NCI-H524 (cell line): ENCODE data around the gene MOCS1.
A peak's percentile ranks its signal among the peaks of the same experiment; 100 is the strongest.

Source experiments
- DNase-seq, 2 experiments: peaks; one replicate each; lab custom pipeline; 2025; lab: John Stamatoyannopoulos, UW

MOCS1 gene

DNA sequence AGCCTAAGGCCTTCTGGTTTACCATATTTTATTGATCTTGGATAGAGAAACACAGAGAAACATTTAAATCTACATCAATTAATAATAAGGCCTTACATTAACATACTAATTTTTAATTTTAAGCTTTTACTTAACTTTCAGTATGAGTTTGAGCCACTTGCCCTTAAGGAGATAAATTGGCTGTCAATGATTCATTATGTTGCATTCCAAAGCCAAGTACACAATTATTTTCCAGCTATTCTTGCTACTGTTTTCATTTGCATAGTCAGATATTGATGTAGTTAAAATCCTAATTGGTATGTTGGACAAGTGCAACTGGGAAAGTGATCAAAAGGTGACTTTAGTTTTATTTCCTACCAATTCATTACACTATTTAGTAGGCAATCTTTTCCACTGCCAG, 58.2 kb downstream of the MOCS1 start:
- no peak for DNase-seq

DNA sequence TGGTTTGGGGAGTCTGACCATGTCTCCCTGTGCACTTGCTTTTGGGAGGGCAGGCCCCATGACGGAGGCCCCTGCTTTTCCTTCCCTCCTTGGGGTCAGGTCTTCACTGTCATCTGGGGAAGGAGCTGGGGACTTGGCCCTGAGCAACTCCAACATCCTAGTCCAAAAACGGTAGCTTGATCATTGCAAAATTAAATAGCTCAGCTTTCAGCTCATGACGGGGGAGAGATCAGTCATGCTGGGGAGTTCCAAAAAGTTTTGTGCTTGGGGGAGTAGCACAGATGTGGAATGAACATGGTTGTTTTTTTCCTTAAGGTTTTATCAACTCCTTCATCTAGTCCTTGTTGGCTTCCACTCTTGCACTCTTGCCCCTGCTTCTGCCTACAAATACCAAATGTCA, 60.8 kb downstream of the MOCS1 start:
- DNase-seq: no peak

DNA sequence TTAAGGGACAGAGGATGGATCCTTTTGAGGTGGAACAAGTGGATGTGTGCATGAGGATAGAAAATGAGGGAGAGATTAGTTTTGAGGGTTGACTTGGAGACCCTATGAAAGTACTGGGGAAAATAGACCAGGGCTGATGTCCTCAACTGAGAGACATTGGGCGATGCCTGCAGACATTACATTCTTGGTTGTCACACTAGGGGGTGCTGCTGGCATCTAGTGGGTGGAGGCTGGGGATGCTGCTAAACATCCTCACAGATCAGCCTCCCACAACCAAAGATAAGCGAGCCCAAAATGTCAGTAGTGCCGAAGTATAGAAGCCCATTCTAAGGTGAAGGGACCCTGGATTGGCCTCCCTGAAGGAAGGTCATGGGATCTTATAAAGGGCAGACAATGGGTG, 63.3 kb downstream of the MOCS1 start:
- DNase-seq: no peak

DNA sequence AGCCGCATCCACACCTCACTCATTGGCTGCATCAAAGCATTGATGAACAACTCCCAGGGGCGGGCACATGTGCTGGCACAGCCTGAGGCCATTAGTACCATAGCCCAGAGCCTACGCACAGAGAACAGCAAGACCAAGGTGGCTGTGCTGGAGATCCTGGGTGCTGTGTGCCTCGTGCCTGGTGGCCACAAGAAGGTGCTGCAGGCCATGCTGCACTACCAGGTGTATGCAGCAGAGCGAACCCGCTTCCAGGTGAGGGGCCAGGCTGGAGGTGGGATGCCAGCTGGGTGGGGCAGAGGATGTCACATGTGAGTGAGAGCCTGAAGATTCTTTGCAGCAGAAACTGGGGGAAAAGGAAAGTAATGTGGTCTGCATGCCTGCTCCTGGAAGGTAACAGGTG, 66.7 kb downstream of the MOCS1 start:
- DNase-seq: no peak

DNA sequence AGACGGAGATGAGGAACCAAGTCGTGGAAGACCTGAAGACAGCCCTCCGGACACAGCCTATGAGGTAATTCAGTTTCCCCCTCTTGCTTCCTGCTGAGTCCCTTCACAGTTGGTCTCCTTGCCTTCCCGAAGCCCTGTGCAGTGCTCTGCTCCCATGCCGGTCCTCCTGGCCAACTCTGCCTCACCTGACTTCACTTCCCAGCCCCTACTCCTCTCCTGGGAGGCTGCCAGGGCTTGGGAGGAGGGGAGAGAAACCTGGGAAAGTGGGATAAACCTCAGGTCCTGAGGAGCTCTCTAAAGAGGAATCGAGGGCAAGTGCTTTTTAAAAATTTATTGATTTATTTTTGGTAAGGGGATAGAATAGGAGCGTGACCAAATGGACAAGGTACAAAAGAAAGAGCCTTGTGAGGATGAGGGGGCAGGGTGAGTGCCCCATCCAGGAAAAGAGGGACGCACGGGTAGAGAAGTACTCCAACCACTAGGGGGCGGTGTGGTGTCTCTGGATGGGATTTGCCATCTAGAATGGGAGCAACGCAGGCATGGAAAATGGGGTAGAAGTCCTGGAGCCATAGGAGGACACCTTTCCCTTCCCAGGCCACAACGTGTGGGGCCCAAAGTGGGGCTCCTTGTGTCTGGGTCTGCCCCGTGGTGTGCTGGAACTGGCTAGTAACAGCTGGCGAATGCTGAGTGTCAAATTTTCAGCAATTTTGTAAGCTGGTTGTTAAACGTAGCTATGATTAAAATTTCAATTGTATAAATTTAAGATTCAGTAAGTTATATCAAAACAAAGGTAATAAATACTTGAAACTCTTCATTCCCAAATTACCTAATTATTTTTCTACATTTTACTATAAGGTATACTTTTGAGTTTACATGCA, 69.0 kb downstream of the MOCS1 start:
- peak; percentile 9 to 79 for DNase-seq

DNA sequence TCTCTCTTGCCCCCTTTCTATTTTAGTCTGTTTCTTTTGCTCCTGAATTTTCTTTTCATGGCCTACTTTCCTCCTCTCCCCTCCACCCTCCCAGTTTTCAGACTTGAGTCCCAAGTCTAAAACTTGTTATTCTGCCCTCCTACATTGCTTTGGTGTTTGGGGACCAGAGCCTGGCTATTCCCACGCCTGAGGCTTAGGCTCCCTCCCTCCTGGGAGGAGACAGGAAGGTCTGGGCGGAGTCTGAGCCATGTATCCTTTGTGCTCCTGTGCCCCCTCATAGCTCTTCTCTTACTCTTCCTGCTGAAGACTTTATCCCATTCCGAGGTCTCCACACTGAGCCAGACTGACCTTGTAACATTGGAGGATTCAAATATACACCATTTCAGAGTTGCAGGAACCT, 72.6 kb downstream of the MOCS1 start:
- no peak for DNase-seq

DNA sequence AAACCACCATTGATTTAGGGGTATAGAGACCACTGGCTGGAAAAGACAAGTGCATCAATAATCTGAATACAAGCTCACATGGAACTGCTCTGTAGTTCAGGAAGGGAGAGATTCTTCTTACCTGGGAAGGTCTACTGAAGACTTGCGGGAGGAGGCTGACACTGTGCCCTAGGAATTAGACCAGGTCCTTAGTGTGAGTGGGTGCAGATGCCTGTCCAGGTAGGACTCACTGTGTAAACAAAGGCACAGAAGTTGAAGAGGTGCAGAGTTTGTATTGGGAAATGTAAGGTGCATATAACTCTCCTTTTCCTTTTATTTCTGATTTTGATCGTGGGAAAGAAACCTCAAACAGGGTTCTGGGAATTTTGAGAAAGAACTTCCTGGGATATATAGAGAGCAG, 75.2 kb downstream of the MOCS1 start:
- DNase-seq: no peak

DNA sequence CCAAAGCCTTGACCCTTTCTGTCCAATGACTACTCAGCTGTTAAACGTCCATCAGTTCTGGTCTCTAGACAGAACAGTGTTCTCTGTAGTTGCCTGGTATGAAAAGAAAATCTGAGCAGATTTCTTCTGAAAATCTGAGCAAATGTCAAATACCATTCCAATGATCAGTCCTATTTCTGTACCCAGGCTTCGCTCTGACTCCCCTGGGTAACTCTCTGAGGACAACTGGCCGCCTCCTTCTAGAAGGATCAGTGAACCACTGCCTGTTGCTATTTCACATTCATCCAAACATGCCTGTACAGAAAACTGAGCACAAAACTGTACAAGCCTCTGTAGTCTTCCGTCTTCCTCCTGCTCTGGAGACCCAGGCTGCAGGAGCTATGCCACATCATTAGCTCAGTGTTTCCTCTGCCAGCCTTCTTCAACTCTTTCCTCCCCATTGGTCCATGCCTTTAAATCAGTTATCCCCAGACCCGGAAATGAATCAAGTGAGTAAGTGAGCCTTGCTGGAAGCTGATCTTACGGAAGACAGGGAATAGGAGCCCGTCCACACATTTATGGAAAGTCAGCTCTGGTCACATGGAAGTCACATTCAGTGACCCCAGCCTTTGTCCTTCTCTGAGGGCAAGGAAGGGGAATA, 78.8 kb downstream of the MOCS1 start:
- no peak for DNase-seq
